ENCODE results near the gene CASR. TPM values are rescaled to one million over a fixed set of nuclear protein-coding genes. Genes with fewer than 3 reads are reported as not detected.

The CASR gene, protein sequence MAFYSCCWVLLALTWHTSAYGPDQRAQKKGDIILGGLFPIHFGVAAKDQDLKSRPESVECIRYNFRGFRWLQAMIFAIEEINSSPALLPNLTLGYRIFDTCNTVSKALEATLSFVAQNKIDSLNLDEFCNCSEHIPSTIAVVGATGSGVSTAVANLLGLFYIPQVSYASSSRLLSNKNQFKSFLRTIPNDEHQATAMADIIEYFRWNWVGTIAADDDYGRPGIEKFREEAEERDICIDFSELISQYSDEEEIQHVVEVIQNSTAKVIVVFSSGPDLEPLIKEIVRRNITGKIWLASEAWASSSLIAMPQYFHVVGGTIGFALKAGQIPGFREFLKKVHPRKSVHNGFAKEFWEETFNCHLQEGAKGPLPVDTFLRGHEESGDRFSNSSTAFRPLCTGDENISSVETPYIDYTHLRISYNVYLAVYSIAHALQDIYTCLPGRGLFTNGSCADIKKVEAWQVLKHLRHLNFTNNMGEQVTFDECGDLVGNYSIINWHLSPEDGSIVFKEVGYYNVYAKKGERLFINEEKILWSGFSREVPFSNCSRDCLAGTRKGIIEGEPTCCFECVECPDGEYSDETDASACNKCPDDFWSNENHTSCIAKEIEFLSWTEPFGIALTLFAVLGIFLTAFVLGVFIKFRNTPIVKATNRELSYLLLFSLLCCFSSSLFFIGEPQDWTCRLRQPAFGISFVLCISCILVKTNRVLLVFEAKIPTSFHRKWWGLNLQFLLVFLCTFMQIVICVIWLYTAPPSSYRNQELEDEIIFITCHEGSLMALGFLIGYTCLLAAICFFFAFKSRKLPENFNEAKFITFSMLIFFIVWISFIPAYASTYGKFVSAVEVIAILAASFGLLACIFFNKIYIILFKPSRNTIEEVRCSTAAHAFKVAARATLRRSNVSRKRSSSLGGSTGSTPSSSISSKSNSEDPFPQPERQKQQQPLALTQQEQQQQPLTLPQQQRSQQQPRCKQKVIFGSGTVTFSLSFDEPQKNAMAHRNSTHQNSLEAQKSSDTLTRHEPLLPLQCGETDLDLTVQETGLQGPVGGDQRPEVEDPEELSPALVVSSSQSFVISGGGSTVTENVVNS
- total RNA-seq, result not detected in 2 replicates

DNA sequence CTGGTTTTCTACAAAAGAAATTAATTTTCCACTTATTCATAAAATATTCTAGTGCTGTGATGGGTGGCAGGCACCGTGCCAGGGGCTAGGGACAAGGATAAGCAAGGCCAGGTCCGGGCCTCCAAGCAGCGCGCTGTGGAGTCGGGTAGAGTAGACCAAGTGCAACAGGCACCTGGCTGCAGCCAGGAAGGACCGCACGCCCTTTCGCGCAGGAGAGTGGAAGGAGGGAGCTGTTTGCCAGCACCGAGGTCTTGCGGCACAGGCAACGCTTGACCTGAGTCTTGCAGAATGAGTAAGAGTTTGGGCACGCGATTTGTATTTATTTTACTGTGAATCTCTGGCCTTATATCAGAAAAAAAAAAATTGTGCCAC lies at the start of gene CASR:
Gene CASR, plus strand, starts transcription at position 148 of the 372 bp plus-strand sequence. CDS start 70,522 bp downstream, outside the sequence.

GRCh38 chr3:122324871-122325323 lies 141.4 kb downstream of the CASR start, which contains the start of gene CSTA:
CSTA (plus strand) TSS chr3:122325248; CDS start chr3:122325293, 45 bp downstream.

Other genes with a start within 250 kb of the CASR start
- 1.7 and 1.9 TPM in 2 replicates for gene ILDR1, start 161.4 kb upstream of the CASR start, total RNA-seq
- gene CD86, start 128.3 kb upstream of the CASR start, total RNA-seq, result 0.21 TPM in 1 of 2 replicates, not detected in the other
- gene CSTA, start 141.6 kb downstream of the CASR start, total RNA-seq, result 1,450 and 1,557 TPM in 2 replicates
- gene MIX23, start 199.6 kb downstream of the CASR start, total RNA-seq, result 35.0 and 42.8 TPM in 2 replicates
- 57.5 and 64.2 TPM in 2 replicates for gene FAM162A, start 200.5 kb downstream of the CASR start, total RNA-seq
- gene WDR5B, start 232.4 kb downstream of the CASR start, total RNA-seq, result 1.6 and 1.8 TPM in 2 replicates